ENCODE data around the gene IL4R. TPM values are rescaled to one million over a fixed set of nuclear protein-coding genes. Genes with fewer than 3 reads are reported as not detected.

The IL4R gene
- total and polyA plus RNA-seq, 3 experiments from 2014 or later: 41.6 to 142 (median 140) TPM

DNA sequence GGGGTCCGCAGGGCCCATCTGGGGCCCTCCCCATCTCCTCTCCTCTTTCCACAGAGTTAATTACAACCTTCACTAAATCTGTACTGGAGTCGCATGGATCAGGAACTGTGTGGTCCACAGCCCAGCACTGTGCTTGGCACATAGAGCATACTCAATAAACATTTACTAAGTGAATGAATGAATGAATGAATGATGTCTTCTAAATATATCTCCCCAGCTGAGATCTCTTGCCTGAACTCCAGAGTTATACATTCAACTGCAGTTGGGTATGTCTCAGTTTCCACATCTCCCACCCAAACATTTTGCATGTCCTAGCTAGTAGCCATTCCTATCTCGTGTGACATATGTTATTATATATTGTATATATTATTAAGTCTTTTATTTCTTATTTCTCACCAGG is 59.5 kb downstream of the IL4R start:
- H3K27ac ChIP-seq (ENCODE audit: low read depth, low read length): no peak overlapping the region
- Mint-ChIP-seq H3K36me3 (no peaks in the 10 kb centered on the region), H3K9me3 (peaks cover 0 to 3% (median 0%) of the 10 kb centered on the region in 5 donors), H3K27me3 (no peaks in the 10 kb centered on the region), H3K4me1 (peaks cover 28 to 43% (median 31%) of the 10 kb centered on the region in 3 donors), H3K27ac (no peak overlapping the region), H3K4me3 (no peak overlapping the region)
- H3K27me3 ChIP-seq (ENCODE audit: insufficient read depth, low read length, poor library complexity, severe bottlenecking): no peaks in the 10 kb centered on the region
- DNase-seq: no peak
- ChIA-PET POLR2A (interaction anchor here (0.7 kb wide), 1 partner anchor 10 kb away, joined by 3 read pairs; no protein-coding TSS in a partner anchor), CTCF (interaction anchor here (0.8 to 1.6 kb wide), 8 partner anchors 11 to 194 kb away, joined by 3 to 8 read pairs (median 4); no protein-coding TSS in a partner anchor)
- no peaks in the 10 kb centered on the region for H3K9me3 ChIP-seq (ENCODE audit: low read length)
- no peaks in the 10 kb centered on the region for H3K36me3 ChIP-seq (ENCODE audit: insufficient read depth, low read length)
- H3K4me1 ChIP-seq (ENCODE audit: insufficient read depth, low read length): peaks cover 66% of the 10 kb centered on the region
- H3K4me3 ChIP-seq (ENCODE audit: low read length): no peak overlapping the region

DNA sequence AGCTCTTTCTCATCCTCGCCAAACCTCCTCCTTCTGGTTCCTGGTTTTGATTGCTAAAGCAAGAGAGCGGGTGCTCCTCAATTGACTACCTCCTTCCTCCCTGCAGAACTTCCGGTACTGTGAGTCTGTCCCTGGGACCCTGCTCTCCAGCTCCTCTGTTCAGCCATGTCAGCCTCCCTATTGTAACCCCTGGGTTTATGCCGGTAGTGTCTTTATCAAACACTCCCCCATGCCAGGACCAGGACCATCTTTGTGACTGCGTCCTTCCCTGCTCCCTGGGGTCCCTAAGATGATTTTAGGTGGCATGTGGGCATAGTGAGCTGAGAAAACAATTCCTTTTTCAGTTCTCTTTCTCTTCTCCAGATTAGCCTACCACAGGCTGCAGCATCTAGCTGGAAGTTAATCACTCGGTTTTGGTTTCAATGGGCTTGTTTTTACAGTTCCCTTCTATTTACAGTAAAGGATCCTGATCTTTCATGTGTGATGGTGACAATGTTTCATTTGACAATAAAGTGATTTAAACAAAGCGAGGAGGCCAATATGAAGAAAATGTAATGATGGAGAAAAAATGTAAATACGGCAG is 60.5 kb downstream of the IL4R start:
- Histone ChIP-seq H3K4me1 (ENCODE audit: insufficient read depth, low read length) (peaks cover 65% of the 10 kb centered on the region), H3K27ac (ENCODE audit: low read depth, low read length) (no peak overlapping the region), H3K36me3 (ENCODE audit: insufficient read depth, low read length) (no peaks in the 10 kb centered on the region), H3K9me3 (ENCODE audit: low read length) (no peaks in the 10 kb centered on the region), H3K4me3 (ENCODE audit: low read length) (no peak overlapping the region), H3K27me3 (ENCODE audit: insufficient read depth, low read length, poor library complexity, severe bottlenecking) (no peaks in the 10 kb centered on the region)
- H3K4me3 Mint-ChIP-seq: no peak overlapping the region
- no peak for DNase-seq
- ChIA-PET POLR2A (no interaction called here), CTCF (interaction anchor here (0.8 to 3.2 kb wide), 5 partner anchors 10 to 196 kb away, joined by 3 to 15 read pairs (median 6); no protein-coding TSS in a partner anchor)
- no peaks in the 10 kb centered on the region for H3K27me3 Mint-ChIP-seq
- no peak overlapping the region for H3K27ac Mint-ChIP-seq
- peaks cover 0 to 3% (median 0%) of the 10 kb centered on the region in 5 donors for H3K9me3 Mint-ChIP-seq
- no peaks in the 10 kb centered on the region for H3K36me3 Mint-ChIP-seq
- H3K4me1 Mint-ChIP-seq: peaks cover 28 to 44% (median 34%) of the 10 kb centered on the region in 3 donors

DNA sequence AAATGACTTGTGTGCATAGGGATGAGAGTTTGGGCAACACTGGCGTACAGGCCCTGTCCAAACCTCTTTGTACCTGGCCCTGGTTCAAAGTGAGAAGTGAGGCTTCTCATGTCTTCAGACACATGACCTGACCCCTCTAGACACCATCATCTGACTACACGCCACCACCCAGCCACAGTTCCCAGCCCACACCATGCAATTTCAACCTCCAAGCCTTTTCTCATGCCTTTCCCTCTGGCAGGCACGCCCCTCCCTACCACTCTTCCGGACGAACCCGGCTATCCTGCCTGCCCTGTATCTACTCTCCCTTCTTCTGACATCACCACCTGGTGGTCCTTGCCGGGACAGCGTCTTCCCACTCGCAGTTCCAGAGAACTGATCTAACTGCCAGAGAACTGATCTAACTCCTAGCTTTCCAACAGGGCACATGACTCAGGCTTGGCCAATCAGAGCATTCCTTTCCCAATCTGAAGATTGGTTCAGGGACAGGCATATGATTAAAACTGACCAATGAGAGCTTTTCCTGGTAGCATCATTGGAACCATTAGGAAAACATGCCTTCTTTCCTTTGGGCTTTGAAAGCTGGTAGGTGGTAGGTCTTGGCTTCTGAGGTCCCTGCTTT is 61.1 kb downstream of the IL4R start:
- Histone ChIP-seq H3K4me1 (ENCODE audit: insufficient read depth, low read length) (peaks cover 59% of the 10 kb centered on the region), H3K9me3 (ENCODE audit: low read length) (no peaks in the 10 kb centered on the region), H3K36me3 (ENCODE audit: insufficient read depth, low read length) (no peaks in the 10 kb centered on the region), H3K4me3 (ENCODE audit: low read length) (no peak overlapping the region), H3K27ac (ENCODE audit: low read depth, low read length) (no peak overlapping the region), H3K27me3 (ENCODE audit: insufficient read depth, low read length, poor library complexity, severe bottlenecking) (no peaks in the 10 kb centered on the region)
- Mint-ChIP-seq H3K4me3 (no peak overlapping the region), H3K27ac (no peak overlapping the region), H3K4me1 (peaks cover 22 to 38% (median 28%) of the 10 kb centered on the region in 3 donors), H3K9me3 (no peaks in the 10 kb centered on the region), H3K27me3 (no peaks in the 10 kb centered on the region), H3K36me3 (no peaks in the 10 kb centered on the region)
- DNase-seq: peak in 4 of 5 donors; percentile 15 to 62 (median 32)
- CTCF ChIA-PET: interaction anchor here (0.7 to 3.2 kb wide), 8 partner anchors 10 to 197 kb away, joined by 3 to 15 read pairs (median 4); no protein-coding TSS in a partner anchor
- POLR2A ChIA-PET: no interaction called here

DNA sequence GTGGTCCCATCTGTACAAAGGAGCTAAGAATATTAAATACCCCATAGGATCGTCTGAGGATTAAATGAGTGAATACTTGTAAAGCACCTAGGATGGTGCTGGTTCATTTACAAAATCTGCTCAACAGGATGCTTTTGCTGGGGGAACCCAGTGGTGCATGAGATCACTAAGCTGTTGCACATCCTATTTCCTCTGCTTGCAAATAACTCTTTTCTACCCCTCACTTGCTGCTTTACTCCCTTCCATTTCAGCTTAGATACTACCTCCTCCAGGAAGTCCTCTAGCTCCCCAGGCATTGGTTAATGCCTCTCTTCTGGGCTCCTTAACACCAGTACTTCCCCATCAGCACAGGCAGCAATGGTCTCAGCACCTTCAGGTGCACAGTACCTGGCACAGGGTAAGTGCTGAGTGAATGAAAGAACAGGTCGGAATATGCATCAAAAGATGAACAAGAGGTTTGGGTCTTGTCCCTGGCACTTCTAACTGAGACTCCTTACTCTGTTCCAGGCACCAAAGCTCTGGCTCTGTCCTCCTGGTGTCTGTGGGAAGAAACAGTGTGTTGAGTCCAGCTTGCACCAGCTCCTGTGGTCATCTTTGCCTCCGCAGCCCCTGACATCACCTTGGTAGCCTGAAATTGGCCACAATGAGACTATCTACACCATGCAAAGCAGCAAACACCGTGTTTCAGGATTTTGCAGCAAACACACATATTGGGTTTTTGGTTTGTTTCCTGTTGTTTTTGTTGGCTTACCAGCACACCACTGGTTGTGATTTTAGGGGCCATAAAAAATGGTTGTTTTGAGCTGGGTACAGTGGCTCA is 64.1 kb downstream of the IL4R start:
- CTCF ChIA-PET: interaction anchor here (0.8 to 4.5 kb wide), 6 partner anchors 10 to 224 kb away, joined by 3 to 19 read pairs (median 4); no protein-coding TSS in a partner anchor
- H3K36me3 ChIP-seq (ENCODE audit: insufficient read depth, low read length): no peaks in the 10 kb centered on the region
- peaks cover 21 to 31% (median 25%) of the 10 kb centered on the region in 3 donors for H3K4me1 Mint-ChIP-seq
- H3K9me3 Mint-ChIP-seq: no peaks in the 10 kb centered on the region
- no peaks in the 10 kb centered on the region for H3K27me3 ChIP-seq (ENCODE audit: insufficient read depth, low read length, poor library complexity, severe bottlenecking)
- no peak overlapping the region for H3K27ac ChIP-seq (ENCODE audit: low read depth, low read length)
- DNase-seq: peak in 2 of 5 donors; percentile 16 to 41
- H3K4me3 ChIP-seq (ENCODE audit: low read length): no peak overlapping the region
- H3K27ac Mint-ChIP-seq: peak overlapping the region; percentile 37 to 96 (median 86)
- no peaks in the 10 kb centered on the region for H3K9me3 ChIP-seq (ENCODE audit: low read length)
- H3K36me3 Mint-ChIP-seq: no peaks in the 10 kb centered on the region
- no peaks in the 10 kb centered on the region for H3K27me3 Mint-ChIP-seq
- POLR2A ChIA-PET: interaction anchor here (0.6 to 1.4 kb wide), 5 partner anchors 24 to 205 kb away, joined by 3 to 5 read pairs (median 4); partner anchors contain the start of gene IL21R
- peaks cover 45% of the 10 kb centered on the region for H3K4me1 ChIP-seq (ENCODE audit: insufficient read depth, low read length)
- H3K4me3 Mint-ChIP-seq: peak overlapping the region in 6 of 7 donors; percentile 64 to 77 (median 68)

DNA sequence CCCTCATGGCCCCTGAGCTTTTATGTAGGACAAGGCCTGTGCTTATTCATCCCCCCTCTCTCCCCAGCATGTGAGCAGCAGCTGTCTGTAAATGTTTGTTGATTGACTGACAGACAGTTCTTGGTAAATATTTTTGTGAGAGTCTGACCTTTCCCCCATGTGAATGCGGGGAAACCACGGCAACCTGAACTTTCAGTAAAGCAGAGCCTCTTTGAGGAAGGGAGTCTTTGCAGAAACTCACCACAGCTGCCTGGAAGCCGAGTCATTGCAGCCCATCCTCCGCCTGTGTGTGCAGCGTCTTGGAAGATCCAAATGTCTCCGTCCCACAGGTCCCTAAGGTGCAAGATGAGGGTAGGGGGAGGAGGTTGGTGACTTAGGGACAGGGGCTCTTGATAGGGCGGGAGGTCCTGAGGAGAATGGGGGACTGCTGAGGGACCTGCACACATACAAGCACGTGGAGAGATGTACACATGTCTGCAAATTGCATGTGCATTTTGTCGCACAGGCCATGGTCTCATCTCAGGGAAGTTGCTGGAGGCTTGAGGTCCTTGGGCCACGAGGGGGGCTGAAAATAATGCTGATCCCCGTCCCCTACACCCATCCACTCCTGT is 65.2 kb downstream of the IL4R start:
- Mint-ChIP-seq H3K9me3 (peaks cover 0 to under 1% (median 0%) of the 10 kb centered on the region in 5 donors), H3K36me3 (no peaks in the 10 kb centered on the region), H3K4me1 (peaks cover 21 to 31% (median 25%) of the 10 kb centered on the region in 3 donors), H3K27ac (peak overlapping the region in 5 of 8 donors; percentile 22 to 94 (median 42)), H3K4me3 (peak overlapping the region in 3 of 7 donors; percentile 15 to 71 (median 64)), H3K27me3 (no peaks in the 10 kb centered on the region)
- ChIA-PET POLR2A (interaction anchor here (1.2 kb wide), 1 partner anchor 206 kb away, joined by 3 read pairs; no protein-coding TSS in a partner anchor), CTCF (interaction anchor here (0.8 to 4.5 kb wide), 4 partner anchors 11 to 199 kb away, joined by 3 to 19 read pairs (median 6); no protein-coding TSS in a partner anchor)
- no peaks in the 10 kb centered on the region for H3K36me3 ChIP-seq (ENCODE audit: insufficient read depth, low read length)
- no peaks in the 10 kb centered on the region for H3K9me3 ChIP-seq (ENCODE audit: low read length)
- H3K27ac ChIP-seq (ENCODE audit: low read depth, low read length): no peak overlapping the region
- peaks cover 35% of the 10 kb centered on the region for H3K4me1 ChIP-seq (ENCODE audit: insufficient read depth, low read length)
- H3K27me3 ChIP-seq (ENCODE audit: insufficient read depth, low read length, poor library complexity, severe bottlenecking): no peaks in the 10 kb centered on the region
- no peak for DNase-seq
- H3K4me3 ChIP-seq (ENCODE audit: low read length): no peak overlapping the region

DNA sequence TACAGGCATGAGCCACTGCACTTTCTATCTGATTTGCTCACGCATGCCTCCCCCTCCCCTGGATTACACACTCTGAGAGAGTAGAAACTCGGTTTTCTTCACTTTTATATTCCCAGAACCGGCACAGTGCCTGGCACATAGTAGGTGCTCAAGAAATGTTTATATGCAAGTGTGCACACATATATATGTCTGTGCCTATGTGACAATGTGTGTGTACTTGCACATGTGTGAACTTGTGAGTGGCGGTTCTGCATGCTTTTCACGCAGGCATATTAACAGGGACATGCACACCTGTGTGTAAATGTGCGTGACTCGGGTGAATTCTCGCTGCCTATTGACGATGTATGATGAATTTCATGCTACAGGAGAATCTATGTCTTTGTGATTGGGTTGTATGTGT is 66.1 kb downstream of the IL4R start:
- H3K36me3 Mint-ChIP-seq: peaks cover 0 to 5% (median 3%) of the 10 kb centered on the region in 3 donors
- H3K4me1 ChIP-seq (ENCODE audit: insufficient read depth, low read length): peaks cover 26% of the 10 kb centered on the region

DNA sequence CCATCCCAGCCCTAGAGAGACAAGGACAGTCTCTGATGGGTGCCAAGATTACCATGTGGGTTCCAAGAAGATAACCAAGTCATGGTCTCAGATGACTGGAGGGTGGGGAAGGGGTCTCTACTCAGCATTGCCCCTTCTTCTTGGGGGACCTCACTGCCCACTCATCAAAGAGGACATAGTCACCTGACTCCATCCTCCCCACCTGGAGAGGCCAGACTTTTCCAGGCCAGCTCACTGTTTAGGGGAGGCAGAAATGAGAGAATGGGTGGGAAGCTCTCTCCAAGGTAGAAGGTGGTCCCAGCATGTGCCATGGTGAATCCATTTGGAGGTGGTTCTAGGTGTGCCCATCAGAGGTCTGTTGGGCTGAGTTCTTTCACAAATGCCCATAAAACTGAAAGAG is 67.5 kb downstream of the IL4R start:
- DNase-seq: no peak

More for the DNA sequence above, 66.1 kb downstream of the IL4R start:
- no peak for DNase-seq
- Histone ChIP-seq H3K9me3 (ENCODE audit: low read length) (no peaks in the 10 kb centered on the region), H3K27ac (ENCODE audit: low read depth, low read length) (no peak overlapping the region), H3K27me3 (ENCODE audit: insufficient read depth, low read length, poor library complexity, severe bottlenecking) (no peaks in the 10 kb centered on the region), H3K4me3 (ENCODE audit: low read length) (no peak overlapping the region), H3K36me3 (ENCODE audit: insufficient read depth, low read length) (no peaks in the 10 kb centered on the region)
- Mint-ChIP-seq H3K4me1 (peaks cover 21 to 31% (median 25%) of the 10 kb centered on the region in 3 donors), H3K27me3 (no peaks in the 10 kb centered on the region), H3K9me3 (peaks cover 6 to 10% (median 8%) of the 10 kb centered on the region in 5 donors), H3K27ac (peak overlapping the region in 1 of 8 donors; percentile 68), H3K4me3 (no peak overlapping the region)
- CTCF ChIA-PET: interaction anchor here (1.3 to 4.5 kb wide), 2 partner anchors 12 to 27 kb away, joined by 3 to 19 read pairs; no protein-coding TSS in a partner anchor
- POLR2A ChIA-PET: no interaction called here

More for the DNA sequence above, 67.5 kb downstream of the IL4R start:
- Mint-ChIP-seq H3K27me3 (no peaks in the 10 kb centered on the region), H3K4me1 (peaks cover 21 to 30% (median 25%) of the 10 kb centered on the region in 3 donors), H3K9me3 (peaks cover 6 to 10% (median 8%) of the 10 kb centered on the region in 5 donors), H3K36me3 (peaks cover 0 to 7% (median 3%) of the 10 kb centered on the region in 3 donors), H3K27ac (no peak overlapping the region), H3K4me3 (no peak overlapping the region)
- H3K36me3 ChIP-seq (ENCODE audit: insufficient read depth, low read length): no peaks in the 10 kb centered on the region
- H3K9me3 ChIP-seq (ENCODE audit: low read length): no peaks in the 10 kb centered on the region
- H3K27me3 ChIP-seq (ENCODE audit: insufficient read depth, low read length, poor library complexity, severe bottlenecking): no peaks in the 10 kb centered on the region
- POLR2A ChIA-PET: no interaction called here
- H3K4me1 ChIP-seq (ENCODE audit: insufficient read depth, low read length): peaks cover 23% of the 10 kb centered on the region
- no peak overlapping the region for H3K27ac ChIP-seq (ENCODE audit: low read depth, low read length)
- CTCF ChIA-PET: no interaction called here
- no peak overlapping the region for H3K4me3 ChIP-seq (ENCODE audit: low read length)
